Jurkat, Clone E6-1 (cell line): ENCODE results near the gene MN1.

Source experiments
- DNase-seq: peaks from one replicate; pipeline ENCODE4 v3.0.0-alpha.2; 2011; ENCODE audit warnings: low read depth, low spot score
- H3K4me3 ChIP-seq: 2 replicates; pipeline ENCODE4 v1.5.1; 2011; ENCODE audit warnings: mild to moderate bottlenecking, low read length, control low read depth, moderate library complexity

MN1 gene

GRCh38 chr22:27772081-27772983, 29.2 kb downstream of the MN1 start:
- H3K4me3 ChIP-seq = no peak overlapping the region
- no peak for DNase-seq

DNA sequence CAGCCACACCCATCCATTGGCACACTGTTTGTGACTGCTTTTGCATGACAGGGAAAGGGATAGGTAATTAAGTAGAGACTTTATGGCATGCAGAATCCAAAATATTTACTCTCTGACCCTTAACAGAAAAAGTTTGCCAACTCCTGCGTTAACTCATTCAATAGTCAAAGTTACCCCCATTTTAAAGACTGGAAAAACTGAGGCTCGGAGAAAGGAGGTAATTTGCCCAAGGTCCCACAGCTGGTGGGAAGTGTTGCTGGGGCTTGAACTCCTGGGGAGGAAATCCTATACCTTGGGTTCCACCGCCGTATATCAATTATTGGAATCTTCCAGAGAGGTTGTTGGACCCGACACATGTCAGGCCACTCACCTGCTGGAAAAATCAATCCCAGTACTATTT, 29.9 kb downstream of the MN1 start:
- H3K4me3 ChIP-seq = no peak overlapping the region
- DNase-seq = no peak

DNA sequence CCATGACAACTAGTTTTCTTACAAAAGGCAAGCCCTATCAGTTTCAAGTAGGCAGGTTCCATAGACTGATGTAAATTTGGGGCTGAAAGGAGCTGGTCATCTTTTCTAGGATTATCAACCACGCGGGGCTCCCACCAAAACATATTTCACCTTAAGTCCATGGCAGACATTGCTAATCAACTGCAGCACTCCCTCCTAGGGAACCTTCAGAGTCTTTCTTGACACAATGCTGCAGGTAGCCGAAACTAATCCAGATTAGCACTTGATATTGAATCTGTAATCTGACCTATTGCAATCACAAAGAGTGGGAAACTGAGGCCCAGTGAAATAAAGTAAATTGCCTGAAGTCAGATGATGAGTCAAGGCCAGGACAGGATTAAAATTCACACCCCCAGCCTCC, 32.5 kb downstream of the MN1 start:
- H3K4me3 ChIP-seq = no peak overlapping the region
- no peak for DNase-seq

DNA sequence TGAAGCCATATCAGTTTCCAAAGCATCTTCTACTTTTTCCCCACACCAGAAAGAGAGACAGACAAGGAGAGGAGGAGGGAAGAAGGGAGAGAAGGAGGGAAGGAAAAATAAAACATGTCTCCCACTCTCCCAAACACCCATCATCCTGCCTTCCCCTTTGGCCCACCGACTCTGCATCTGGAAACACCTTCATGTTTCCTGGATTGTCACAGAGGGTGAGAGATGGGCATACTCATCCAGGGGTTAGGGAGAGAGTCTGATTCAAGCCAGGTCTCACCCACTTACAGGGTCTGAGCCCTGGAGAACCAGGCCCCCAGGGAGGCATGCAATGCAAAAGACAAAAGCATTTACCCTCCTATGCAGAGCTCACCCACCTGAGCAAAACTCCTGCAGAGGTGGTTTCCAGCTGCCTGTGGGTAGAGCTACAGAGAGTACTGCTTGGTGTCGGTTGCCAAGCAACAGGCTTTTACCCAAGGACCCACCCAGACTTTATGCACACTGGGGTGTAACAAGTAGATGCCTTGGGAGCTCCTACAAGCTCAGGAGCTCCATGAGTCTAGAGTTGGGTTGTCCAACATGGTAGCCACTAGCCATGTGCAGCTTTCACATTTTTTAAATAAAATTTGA, 33.4 kb downstream of the MN1 start:
- DNase-seq = peak; percentile 5
- H3K4me3 ChIP-seq = no peak overlapping the region

DNA sequence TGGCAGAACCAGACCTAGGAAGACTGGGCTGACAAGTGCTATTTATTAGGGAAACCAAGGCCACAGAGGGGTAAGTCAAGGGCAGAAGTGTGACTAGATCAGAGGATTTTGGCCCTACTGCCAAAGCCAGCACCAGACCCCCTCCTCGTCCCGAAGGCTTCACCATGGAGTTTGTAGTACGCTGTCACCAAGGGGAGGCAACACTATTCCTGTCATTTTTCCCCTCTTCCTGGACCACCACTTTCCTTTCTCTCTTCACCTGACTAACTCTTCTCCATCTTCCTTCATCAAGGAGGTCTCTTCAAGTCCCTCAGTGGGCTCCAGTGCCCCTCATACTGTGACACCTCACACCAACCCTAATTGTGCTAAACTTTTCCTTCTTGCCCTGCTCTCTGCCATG, 34.9 kb downstream of the MN1 start:
- H3K4me3 ChIP-seq = no peak overlapping the region
- DNase-seq = no peak

GRCh38 chr22:27765706-27766291, 35.8 kb downstream of the MN1 start:
- no peak overlapping the region for H3K4me3 ChIP-seq
- no peak for DNase-seq

GRCh38 chr22:27764722-27765236, 36.8 kb downstream of the MN1 start:
- no peak overlapping the region for H3K4me3 ChIP-seq
- no peak for DNase-seq

DNA sequence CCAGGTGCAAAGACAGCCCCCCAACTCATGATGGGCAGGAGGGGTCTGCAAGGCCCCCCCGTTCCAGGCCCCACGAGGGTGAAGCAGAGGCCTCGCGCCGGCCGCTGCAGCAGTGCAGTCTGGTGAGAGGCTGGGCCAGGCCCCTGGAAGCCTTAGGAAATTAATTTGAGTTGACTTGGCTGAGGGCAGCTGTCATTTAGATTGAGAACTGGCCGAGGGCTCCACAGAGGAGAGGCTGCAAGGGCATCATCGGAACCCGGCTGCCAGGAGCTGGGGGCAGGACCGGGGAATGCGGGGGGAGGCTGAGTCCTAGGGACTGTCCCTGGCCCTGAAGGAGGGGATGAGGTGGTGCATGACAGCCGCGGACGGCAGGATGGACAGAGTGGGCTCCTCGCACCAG, 39.9 kb downstream of the MN1 start:
- DNase-seq = no peak
- no peak overlapping the region for H3K4me3 ChIP-seq

GRCh38 chr22:27761000-27761399, 40.6 kb downstream of the MN1 start:
- H3K4me3 ChIP-seq = no peak overlapping the region
- DNase-seq = no peak

DNA sequence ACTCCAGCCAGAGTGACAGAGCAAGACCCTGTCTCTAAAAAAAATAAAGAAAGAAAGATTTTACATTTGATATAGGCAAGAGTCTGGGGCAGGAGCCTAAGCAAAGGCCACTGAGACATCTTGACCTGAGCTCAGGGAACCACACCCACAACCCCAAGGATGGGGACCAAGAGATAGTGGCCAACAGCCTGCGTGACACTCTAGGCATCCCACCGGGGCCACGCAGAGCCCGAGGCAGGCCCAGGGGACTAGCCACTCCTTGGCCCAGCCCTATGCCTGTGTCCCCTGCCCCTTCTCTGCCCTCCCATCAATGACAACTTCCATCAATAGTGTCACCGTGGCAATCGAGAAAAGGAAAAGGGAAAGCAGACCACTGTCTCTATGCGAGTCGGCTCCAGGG, 41.1 kb downstream of the MN1 start:
- DNase-seq = no peak
- no peak overlapping the region for H3K4me3 ChIP-seq

DNA sequence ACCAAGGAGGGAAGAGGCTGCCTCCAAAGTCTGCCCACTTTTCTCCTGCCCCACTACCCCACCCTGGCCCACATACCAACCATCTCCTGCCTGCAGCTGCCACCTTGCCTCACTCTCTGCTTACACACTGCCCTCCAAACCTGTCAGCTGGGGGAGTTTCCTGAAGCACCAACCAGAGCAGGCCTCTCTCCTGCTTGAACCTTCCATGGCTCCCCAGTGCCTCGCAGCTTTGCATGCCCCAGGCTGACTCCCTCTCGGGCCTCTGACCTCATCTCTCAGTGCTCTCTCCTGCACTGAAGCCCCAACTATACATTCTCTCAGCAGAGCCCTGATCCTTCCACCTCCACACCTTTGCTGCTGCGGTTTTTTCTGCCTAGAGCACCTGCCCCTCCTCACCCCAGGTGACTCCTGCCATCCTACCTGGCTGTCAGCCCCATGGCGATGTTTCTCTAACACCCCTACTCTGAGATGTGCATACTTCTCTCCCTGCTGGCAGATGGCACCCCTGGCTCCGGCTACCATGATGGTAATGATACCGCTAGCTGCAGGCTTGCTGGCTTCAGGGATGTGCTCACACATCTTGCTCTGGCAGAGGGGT, 43.5 kb downstream of the MN1 start:
- DNase-seq = no peak
- no peak overlapping the region for H3K4me3 ChIP-seq

DNA sequence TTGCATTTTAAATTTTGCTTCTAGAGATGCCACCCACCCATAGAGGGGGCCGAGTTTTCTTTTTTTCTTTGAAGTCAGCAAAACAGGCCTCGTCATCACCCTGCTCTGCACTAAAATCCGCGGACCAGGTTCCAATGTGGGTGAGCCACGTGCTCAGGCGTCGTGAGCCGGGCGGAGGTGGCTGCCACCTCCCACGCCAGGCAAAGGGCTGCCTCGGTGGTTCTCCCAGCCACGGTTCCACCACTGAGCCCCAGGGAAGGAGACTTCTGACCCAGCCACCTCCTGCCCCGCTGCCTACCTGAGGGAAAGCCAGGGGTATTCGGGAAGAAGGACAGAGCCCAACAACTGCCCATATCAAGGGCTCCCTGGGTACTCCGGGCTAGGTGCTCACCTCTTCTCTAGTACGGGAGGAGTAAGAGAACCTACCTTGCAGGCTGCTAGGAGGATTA, 45.3 kb downstream of the MN1 start:
- no peak for DNase-seq
- H3K4me3 ChIP-seq = no peak overlapping the region

DNA sequence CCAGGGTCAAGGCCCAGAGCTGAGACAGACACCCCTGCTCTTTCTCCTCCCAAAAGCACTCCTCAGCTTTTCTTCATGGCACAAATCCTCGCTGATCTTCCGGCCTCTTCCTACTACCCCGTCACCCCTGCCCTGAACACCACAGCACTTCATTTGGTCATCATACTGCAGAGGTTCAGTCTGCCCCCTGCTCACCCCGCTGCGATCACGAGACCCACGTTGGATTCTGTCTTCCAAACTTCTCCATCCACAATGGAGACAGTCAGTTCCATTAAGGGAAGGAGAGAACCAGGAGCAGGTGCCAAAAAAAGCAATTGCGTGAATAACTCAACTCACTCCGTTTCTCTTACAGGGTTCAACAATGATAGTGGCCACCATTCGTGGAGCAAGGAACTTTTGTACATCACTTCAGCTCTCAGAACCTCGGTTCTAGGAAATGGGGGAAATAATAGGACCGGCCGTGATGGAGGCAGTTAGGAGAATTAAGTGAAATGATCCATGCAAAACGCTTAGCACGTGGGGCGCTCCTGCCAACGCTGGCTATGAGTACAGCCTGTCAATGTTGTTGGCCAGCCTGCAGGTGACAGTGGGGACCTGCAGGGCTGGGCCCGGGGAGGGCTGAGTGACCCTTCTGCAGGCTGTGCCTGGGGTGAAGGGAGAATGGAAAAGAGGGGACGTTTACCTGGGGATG, 45.9 kb downstream of the MN1 start:
- H3K4me3 ChIP-seq = no peak overlapping the region
- no peak for DNase-seq

DNA sequence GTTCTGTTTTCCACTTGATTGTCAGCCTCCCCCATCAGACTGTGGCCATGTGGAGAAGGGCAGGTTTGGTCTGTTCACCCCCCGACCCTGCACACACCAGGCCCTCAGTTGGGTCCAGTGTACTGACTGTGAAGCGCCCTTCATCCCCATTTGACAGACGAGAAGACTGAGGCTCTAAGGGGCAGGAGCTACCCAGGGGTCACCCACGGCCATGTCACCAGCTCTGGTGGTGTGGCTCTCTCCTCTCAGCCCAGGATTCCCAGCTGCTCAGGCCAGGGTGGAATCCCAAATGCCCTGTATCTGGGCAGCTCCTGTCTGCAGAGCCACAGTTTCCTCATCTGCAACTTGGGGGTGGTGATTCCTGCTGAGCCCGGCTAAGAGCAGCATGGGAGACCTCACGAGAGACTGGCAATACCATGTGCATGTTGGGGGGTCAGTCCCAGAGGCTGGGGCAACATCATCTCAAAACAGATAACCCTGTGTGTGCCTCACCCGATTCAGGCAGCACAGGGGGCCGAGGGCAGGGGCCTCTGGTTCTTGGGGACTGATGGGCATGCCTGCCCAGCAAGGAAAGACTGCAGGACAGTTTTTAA, 46.6 kb downstream of the MN1 start:
- H3K4me3 ChIP-seq = no peak overlapping the region
- DNase-seq = no peak

DNA sequence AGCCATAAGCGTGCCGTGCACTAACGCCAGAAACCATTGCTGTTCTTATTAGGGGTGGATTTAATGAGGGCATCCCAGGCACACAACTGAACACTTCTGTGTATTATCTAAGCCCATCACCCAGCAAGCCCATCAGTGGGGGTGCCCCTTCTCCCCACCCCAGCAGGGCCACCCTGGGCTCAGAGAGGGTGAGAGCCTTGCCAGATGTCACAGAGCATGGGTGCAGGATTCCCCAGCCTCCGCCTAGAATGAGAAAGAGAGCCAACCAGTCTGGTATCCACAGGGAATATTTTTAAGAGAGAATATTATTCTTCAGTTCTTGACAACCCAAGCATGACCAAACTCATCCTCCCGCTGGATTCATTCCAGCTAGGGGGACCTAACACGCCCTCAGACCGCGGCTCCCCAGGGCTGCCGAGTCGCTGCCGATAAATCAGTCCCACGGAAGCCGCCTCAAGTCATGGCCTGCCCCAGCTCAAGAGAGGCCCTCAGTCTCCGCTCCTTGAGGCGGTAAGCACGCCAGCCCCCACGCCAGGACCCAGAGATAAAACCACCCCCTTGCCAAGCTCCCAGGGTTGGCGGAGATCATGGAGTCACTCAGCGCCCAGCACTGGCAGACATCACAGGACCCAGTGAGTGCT, 47.2 kb downstream of the MN1 start:
- no peak overlapping the region for H3K4me3 ChIP-seq
- DNase-seq = no peak

DNA sequence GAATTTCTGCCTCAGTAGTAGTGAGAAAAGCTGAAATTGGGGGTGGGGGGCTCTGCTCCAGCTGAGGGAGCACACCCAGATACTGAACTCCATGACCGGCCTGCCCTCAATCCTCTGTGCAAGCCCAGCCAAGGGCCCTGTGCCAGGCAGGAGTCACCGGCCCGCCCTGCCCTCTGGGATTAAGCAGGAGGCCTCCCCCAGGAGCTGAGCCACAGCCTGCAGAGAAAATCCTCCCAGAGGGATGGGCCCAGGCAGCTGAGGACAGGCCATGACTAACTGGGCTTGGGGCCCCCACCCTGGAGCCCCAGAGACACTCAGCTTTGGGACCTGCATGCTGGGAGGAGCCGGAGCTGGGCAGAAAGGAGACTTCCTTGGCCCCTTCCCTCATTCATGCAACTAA, 48.8 kb downstream of the MN1 start:
- no peak for DNase-seq
- H3K4me3 ChIP-seq = no peak overlapping the region

GRCh38 chr22:27752141-27752540, 49.4 kb downstream of the MN1 start:
- DNase-seq = no peak
- no peak overlapping the region for H3K4me3 ChIP-seq

DNA sequence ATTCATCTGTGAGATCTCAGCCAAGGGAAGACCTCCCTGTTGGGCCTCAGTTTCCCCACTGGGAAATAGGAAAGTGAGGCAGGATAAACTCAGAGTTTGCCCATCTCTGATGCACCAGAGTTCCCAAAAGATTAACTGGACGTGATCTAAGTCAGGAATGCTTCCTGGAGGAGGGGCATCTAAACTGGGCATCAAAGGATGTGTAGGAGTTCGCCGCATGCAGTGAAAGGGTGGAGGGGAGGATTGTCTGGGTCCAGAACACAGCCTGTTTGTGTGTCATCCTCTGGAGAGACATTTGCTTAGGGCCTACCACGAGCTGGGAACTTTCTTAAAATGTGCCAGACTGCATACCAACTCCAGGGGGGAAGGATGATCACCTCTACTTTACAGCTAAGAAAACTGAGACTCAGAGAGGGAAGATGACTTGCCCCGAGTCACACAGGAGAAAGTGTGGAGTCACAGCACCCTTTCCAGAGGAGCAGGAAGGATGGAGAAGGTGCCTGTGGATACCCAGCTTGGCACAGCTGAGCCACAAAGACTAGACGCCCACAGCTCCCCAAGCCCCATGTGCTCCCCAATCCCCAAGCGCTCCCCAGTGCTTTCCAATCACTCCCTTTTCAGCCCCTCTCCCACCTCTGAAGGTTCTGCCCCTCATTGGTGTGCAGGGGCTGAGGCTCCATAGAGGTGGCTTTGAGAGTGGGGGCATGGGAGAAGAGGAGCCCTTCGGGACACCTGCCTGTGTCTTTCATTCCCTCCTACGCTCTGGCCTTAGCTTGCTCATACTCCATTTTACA, 50.1 kb downstream of the MN1 start:
- DNase-seq = no peak
- no peak overlapping the region for H3K4me3 ChIP-seq
